Measurements from ENCODE around the gene FIBCD1.

The FIBCD1 gene

DNA sequence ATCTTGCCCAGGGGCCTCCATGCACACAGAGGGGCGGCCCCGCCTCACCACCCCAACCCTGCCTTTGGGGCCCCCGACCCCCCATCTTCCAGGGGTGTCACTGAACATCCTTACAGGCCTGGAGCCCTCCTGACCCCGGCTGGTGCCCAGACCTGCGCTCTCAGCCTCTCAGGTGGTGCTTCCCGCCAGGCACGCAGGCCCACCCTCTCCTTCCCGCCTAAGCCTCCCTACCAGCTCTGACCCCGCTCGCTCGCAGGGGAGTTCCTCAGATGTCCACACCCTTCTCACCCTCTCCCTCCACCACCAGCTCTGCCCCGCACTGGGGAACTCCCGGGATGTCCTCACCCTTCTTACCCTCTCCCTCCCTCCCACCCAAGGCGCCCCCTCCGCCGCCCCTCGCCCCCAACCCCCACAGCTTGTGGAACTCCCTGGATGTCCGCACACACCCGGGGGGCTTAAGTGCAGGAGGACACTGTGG lies 30.1 kb downstream of the FIBCD1 start:
- DNase-seq (ENCODE audit: low read depth, low spot score): no peak

DNA sequence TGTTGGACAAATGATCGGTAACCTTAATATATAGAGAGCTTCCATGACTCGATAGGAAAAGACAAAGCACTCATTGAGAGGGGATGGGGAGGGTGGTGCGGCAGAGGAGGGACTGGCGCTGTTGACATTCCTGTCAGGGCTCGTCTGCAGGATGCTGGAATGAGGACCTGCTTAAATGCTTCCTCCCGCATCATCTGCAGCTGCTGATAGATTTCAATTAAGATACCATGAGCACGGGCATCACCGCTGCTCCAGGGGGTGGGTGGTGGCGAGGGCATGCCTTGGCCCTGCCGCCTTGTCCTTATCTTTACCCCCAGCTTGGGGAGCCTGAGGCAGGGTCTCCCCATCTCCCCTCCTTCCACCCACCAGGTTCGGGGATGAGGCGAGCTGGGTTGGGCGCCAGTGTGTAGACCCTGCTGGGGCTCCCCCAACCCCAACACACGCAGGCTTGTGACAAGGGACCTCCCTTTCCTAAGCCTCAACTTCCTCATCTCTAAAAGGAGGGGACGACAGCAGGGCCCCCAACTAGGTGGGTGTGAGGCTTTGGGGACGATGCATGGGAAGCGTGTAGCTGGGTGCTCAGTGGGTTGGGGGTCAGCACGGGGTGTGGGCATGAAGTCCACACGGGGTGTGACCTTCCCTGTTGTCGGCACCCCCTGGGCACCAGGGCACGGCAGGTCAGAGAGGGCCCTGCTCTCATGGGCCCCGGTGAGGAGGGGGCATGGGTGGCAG lies 30.7 kb downstream of the FIBCD1 start:
- DNase-seq (ENCODE audit: low read depth, low spot score): no peak

DNA sequence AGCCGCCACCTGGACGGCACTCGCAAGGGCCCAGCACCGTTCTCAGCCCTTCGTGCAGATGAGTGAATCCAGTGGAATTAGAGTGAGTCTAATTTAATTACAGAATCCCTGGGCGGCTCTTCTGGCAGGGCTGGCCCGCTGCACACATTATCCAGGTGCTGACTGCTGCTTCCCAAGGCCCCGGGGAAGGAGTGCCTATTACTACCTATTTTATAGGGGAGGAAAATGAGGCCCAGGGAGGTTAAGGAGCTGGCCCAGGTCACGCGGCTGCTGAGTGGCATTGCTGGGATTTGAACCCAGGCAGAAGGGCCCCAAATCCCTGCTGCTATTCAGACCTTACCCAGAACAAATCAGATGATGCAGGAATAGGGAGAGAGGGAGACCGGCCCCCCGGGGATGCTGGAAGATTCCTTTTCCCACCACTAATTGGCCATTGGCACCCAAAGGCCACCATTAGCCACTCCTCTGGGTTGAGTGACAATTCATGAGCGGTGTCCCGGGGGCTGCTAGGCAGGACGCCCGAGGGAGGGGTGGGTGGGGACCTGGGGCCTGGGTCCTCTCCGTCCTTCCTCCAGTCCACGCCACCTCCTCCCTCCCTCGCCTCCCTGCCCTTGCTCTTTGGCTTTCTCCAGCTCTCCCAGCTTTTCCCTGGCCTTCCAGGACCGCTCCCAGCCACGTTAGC lies 32.2 kb downstream of the FIBCD1 start:
- no peak for DNase-seq (ENCODE audit: low read depth, low spot score)

DNA sequence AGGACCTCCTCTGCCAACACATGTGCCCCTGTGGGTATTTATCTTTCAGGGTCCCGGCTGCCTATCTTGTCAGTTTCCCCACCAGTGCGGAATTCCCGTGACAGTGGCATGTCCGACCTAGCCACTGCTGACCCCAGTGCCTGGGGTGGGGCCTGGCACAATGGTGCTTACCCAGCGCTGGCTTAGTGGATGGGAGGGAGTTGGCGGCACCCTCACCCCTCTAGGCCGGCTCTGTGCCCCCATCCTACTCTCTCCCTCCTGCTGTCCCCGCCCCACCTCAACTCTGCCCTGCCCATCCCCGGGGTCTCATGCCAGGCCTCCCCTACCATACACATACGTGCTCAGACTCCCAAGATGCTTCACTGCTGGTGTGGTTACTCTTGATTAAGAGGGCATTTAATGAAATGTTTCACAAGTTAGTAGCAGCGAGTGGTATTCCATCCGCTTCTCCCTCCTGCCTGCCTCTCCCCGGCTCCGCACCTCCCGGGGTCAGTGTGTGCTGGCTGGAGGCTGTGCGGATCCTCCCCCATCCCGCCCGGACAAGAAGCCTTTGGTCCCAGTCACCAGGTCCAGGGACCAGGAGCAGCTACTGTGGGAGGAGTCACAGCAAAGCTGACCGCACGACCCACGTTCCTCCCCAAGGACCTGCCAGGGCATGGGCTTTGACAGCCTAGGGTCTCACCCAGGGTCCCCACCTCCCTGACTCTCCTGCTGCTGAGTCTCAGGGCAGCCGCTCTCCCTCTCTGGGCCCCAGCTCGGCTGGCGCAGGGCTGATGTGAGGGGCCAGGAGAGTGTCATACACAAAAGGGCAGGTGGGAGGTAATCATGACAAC lies 32.9 kb downstream of the FIBCD1 start:
- no peak for DNase-seq (ENCODE audit: low read depth, low spot score)

DNA sequence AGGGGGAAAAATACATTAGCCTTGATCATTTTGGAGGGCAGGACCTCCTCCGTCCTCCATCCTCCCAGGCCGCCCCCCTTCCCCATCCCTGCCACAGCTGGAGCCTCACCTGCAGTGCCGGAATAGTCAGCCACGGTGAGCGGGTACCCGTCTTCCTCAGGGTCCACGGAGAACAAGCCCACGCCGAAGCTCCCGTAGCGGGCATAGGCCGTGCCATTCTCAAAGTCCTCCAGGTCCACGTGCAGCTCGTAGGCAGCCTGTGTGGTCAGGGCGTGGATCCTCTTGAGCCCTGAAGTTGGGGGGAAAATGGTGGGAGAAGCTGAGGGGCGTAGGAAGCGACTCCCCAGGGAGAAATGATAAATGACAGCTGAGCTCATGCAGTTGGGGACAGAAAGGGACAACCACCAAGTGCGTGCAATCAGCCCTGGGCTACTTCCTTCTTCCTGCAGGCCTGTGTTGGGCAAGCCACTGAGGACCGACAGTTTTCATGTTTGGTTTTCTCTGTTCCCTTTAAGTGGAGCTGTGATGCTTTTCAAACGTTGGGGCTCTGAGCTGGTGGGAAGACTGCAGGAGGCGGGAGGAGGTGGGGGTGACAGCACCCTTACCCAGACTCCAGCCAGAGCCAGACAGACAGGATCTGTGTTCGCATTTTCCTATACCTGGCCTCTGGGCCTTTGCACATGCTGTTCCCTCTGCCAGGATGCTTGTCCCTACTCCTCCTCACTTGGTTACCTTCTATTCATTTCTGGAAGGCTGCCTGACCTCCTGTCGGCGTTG lies 33.7 kb downstream of the FIBCD1 start:
- DNase-seq (ENCODE audit: low read depth, low spot score): no peak

DNA sequence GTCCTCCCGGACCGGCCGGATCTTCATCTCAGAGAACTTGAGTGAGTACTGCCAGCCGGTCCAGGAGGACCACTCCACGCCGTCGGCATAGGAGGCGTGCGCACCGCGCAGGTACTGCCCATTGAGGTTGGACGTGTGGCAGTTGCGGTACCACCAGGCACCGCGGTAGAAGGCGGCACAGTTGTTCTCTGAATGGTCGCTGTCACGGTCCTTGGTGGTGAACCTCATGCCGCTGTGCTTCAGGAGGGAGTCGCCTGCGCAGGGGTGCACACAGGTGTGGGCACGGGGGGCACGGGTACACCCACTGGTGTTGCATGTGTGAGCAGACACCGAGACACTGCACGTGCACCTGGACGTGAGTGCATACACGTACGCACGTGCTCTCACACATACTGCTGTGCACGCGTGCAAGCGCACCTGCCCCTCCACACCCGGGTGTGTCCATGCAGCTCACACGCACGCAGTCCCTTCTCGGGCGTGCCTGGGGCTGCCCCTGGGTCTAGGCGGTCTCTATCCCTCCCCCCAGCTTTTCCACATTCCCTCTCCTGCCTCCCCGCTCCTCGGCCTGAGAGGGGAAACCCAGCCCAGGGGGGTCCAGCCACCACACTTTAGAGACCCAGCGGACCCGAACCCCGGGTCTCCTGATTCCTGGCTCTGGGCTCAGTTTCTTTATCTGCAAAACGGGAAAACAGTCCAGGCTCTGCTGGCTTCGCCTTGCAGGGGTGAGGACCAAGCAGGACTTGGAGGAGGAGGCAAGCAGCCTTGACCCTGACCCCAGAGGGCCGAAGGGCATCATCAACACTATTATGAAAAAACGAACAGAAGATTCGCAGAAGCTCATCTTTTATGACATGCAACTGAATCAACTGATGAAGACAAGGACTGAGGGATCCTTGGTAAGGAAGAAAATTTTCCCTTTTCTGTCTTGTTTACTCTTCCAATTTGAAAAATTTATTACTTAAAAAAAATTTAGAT lies 34.7 kb downstream of the FIBCD1 start:
- DNase-seq (ENCODE audit: low read depth, low spot score): no peak

DNA sequence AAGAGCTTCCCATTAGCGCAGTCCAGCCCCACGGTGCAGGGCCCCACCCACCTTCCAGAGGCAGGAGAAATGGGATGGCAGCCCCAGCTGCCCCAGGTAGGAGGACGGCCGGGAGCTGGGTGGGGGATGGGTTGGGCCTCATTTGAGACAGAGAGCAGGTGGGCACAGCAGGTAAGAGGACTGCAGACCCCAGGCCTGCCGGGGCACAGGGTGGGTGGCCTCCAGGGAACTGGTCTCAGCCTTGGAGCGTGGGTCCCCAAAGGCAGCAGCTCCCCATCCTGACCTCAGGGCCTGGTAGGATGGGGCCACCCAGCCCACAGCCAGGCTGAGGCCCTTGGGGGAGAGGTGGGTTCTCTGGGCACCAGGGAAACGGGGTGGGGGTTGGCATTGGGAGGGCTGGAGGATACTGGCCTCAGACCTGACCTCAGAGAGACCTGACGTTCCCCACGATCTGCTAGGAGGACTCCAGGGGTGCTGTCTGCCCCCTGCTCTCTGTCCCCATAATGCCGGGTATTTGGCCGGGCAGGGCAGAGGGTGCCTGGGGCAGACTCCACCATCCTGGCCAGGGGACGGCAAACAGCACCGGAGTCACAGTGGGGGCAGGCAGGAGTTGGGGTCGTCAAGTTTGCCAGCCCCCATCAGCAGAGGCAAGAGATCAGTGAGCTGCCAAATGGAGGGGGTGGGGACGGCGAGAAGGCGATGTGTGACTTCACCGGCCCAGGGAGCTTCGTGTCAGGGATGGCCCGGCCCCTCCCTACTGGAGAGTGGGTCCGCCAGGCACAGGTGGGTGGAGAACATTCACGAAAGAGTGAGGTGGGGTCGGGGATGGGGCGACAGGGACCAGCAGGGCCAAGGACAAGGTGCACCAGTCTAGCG lies 35.6 kb downstream of the FIBCD1 start:
- no peak for DNase-seq (ENCODE audit: low read depth, low spot score)

DNA sequence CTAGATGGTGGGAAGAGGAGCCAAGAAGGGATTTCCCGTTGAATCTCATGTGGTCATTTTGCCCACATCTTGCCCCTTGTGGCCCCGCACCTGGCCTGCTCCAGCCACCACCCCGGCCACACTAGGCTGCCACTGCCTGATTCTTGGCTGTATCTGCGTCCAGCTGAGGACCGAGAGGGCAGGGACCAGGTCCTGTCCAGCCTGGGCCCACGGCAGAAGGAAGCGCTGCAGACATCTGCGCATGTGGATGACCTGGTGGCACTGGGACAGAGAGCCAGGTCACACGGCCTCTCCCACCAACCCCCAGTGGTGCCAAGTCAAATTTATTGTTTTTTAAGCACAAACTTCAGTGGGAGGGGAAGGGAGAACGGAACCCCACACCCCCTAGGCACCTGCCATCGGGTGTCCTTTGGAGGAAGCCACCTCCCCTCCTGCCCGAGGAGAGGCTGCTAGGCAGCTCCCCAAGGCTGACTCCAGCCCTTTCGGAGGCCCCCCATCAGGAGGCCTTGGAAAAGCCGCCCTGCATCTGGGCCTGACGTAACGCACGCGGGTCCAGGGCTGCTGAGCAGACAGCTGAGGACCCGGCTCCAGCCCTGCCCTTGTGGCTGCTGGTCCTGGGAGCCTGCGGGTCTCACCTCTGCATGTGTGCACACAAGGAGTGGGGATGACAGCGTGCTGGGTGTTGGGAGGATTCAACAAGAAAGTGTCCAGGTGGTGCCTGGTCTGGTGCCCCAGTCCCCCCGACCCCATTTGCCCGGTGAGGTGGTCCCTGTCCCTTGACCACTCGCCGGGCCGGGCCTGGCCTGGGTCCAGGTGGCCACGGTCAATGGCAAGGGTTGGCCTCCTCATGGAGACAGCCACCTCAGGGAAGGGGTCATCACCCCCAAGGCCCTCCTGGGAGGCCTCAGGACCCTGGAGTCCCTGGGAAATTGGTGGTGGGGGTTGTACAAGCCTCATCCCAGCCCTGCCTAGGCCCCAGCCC lies 36.6 kb downstream of the FIBCD1 start:
- no peak for DNase-seq (ENCODE audit: low read depth, low spot score)

DNA sequence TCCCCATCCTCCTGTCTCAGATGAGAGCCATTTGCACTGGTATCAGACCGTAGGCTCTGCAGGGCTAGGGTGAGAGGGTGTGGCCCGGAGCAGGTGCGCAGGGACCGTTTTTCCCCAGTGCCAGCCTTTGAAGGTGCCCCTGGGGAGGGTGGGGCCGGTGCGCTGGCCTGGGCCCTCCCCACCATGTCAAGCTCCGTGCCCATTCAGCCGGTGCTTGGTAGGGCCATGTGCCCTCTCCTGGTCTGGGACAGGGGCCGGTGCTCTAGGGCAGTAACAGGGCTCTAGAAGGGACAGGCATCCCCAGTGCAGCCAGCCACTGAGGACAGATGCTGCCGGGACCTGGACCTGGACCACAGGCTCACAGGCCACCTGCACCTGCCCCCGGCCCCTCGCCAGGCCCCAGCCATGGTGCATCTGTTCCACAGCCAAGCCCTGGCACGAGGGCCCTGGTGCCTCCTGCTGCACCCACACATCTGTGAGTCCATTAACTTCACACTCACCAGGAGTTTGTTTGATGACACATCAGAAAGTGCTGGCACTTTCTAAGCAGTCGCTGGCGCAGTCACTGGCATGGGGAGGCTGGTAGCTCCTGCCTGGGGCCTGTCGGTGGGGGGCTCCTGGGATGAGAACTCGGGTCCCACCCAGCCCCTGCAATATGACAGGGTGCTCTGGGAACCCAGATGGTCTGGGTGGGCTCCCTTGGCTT lies 37.4 kb downstream of the FIBCD1 start:
- no peak for DNase-seq (ENCODE audit: low read depth, low spot score)

DNA sequence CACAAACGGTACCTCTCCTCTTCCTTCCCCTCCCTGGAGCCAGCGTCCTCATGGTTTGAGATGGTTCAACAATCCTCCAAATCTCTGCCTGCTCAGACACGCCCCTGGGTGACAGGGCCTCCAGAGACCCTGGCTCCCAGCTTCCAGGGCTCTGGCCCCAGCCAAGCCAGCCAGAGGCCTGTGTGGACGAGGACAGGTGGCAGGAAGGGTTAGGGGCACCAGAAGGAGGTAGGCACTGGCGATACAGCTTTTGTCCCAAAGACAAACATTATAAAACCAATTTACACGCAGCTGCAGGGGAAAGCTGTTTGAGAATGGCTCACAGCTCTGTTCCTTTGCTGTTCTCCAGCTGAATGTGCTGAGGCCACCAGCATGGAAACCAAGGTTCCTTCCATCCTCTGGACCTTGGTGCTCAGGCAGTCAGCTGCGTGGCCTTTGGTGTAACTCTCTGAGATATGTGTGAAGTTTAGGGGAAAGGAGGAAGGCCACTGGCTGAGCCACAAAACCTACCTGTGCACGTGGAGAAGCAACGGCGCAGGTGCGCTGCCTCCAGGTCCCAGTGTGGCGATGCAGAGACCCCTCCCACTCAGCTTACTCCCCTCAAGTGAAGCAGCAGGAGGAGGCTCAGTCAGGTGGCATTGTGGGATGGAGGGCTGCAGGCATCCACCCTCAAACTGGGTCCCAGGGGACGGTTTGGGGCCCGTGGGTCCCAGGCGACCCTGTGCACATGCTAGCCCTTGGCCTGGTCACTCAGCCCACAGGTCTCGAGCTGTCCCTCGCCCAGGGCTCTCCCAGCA lies 38.1 kb downstream of the FIBCD1 start:
- no peak for DNase-seq (ENCODE audit: low read depth, low spot score)

DNA sequence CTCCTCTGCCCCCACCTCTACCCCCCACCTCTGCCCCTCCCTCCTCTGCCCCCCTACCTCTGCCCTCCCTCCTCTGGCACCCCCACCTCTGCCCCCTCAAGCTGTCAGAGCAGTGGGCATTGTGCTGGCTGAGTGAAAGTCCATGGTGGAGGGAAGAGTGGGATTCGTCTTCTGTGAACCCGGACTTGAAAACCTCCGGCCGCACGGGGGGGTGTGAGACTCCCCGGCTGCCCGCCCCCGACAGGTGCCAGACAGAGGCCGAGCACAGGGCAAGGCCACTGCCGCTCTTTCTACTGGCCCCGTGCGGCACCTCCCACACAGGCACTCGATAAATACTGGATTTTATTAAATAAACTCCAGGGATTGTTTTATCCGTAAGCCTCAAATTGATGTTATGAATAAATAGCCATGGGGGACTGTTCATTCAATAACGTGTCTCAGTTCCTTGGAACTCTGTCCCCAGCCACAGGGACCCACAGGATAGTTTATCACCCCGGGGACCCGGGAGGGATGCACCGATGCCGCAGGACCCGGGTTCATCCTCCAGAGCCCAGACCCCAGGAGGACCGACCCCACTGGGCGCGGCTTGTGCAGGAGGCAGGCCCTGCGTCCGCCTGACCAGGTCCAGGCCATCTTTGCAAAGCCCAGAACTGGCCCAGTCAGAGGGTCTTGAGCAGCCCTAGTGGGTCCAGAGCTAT lies 39.8 kb downstream of the FIBCD1 start:
- no peak for DNase-seq (ENCODE audit: low read depth, low spot score)

DNA sequence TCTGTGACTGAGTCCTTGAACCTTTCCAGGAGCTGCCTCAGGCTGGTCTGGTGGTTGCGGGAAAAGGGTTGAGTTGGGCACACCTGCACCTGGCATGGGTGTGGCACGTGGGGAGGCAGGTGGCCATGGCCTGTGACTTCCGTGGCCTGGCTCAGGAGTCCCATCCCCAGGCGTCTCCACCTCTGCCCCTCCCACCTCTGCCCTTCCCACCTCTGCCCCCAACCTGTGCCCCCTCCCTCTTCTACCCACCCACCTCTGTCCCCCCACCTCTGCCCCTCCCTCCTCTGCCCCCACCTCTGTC lies 40.5 kb downstream of the FIBCD1 start:
- no peak for DNase-seq (ENCODE audit: low read depth, low spot score)

DNA sequence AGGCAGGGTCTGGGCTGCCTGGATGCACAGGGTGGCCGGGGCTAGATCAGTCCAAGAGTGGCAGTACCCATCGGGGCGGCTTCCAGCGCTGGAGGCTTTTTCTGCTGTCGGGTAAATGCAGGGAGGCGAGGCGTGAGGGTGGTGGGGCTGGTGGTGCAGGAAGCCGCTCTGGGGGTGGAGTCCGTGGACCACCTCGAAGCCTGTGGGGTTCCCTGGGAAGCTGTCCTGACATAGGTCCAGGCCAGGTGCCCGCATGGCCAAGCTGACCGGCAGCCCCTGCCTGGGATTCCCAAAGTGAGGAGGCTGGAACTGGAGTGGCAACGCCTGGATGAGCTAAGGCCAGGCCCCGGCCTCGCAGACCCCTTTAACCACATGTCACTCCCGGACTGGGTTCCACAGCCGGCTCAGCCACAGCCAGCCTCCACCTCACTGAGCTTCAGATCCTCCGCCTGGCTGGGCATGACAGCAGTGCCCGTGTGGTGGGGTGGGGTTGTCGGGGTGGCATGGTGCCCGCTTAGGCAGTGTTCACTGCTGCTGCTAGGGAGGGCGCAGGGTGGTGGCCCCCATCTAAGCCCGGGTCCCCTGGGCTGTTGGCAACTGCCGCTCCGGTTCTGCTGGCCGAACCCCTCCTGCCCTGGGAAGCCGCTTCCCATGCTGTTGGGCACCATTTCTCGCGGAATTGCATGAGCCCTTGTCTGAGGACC lies 41.0 kb downstream of the FIBCD1 start:
- no peak for DNase-seq (ENCODE audit: low read depth, low spot score)

DNA sequence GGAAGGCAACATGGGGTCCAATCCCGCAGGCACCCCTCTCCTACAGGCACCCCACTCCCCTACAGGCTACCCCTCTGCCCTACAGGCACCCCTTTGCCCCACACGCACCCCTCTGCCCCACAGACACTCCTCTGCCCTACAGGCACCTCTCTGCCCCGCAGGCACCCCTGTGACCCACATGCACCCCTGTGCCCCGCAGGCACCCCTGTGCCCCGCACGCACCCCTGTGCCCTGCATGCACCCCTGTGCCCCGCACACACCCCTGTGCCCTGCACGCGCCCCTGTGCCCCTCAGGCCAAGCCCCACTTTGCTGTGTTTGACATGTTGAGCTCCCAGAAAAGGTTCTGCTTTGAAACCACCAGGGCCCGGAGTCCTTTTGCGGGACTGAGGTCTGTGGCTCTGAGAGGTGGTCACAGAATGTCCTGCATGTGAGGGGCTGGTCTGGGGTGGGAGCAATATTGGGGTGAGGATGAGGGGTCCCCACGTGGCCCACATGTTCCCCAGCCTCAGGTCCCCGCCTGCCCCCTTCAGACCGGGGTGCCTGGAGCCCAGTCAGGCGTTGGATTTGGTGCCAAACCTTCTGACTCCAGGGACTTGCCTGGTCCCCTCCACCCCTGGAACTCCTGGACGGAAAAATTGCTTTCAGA lies 41.8 kb downstream of the FIBCD1 start:
- no peak for DNase-seq (ENCODE audit: low read depth, low spot score)
